HUDEP-2 (cell line): ENCODE measurements around the gene SLC25A47.
"Not testable (repeated sequence)": the region's sequence is repeated elsewhere in the genome, so short reads cannot be mapped to it uniquely, and the experiment has no call there.

Experiments used
- DNase-seq, 76 experiments: peaks; one replicate each; lab custom pipeline; 2025; ENCODE audit not compliant: unreplicated experiment in 76 of 76; lab: John Stamatoyannopoulos, UW

SLC25A47 gene

DNA sequence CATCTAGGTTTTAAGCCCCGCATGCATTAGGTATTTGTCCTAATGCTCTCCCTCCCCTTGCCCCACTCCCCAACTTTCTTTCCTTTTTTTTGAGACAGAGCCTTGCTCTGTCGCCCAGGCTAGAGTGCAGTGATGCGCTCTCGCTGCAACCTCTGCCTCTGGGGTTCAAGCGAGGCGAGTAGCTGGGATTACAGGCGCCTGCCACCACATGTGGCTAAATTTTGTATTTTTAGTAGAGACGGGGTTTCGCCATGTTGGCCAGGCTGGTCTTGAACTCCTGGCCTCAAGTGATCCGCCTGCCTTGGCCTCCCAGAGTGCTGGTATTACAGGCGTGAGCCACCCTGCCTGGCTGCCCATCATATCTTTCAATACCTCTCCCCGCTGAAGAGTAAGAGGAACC is 19.7 kb downstream of the SLC25A47 start:
- DNase-seq = not testable (repeated sequence)

GRCh38 chr14:100344657-100345056 is 21.5 kb downstream of the SLC25A47 start:
- DNase-seq = not testable (repeated sequence)

DNA sequence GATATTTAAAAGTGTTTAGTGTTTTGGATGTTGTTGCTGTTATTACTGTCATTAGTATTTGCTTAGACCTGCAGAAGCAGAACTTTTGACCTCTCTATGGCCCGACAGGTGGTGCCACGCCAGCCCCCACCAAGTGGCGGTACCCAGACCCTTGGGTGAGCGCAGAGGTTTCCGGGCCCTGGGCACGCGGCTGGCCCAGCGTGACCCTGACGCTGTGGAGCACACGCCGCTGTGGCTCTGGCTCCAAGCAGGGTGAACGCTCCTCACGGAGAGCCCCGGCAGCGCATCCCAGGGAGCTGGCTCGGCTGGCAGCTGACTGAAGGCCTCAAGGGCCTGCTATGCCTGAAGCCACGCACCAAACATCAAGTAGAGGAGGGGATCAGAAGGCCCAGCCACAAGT is 22.6 kb downstream of the SLC25A47 start:
- no peak for DNase-seq

DNA sequence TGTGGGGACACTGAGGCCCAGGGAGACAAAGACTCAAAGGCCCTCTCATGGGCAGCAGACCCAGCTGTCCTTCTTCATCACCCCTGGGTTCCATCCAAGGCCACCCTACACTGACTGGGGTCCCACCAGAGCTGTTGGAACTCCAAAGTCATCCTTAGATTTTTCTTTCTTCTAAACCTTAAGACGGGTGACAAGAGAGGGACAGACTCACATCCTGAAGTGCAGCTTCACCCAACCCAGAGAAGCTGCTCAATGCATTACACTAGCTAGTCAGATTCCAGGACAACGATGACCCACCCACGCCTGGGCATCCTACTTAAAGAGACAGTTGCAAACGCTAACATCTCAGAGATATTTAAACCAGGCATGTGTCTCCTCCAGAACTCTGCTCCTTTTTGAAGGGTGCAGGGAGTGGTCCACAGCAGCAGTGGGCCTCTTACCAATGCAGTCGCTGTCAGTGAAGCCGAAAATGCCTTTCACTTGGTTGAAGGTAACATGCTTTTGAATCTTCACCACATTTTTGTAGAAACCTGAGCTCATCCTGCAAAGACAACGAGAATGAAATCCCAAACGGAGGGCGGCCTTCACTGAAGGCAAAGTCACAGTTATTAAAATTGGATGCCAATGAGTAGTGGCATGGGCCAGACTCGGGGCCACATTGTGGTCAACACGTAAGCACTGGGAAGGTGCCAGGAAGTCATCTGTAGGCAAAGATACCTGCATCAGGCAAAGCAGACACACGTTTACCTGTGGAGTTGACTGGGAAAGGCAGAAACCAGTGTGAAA is 23.4 kb downstream of the SLC25A47 start:
- no peak for DNase-seq

DNA sequence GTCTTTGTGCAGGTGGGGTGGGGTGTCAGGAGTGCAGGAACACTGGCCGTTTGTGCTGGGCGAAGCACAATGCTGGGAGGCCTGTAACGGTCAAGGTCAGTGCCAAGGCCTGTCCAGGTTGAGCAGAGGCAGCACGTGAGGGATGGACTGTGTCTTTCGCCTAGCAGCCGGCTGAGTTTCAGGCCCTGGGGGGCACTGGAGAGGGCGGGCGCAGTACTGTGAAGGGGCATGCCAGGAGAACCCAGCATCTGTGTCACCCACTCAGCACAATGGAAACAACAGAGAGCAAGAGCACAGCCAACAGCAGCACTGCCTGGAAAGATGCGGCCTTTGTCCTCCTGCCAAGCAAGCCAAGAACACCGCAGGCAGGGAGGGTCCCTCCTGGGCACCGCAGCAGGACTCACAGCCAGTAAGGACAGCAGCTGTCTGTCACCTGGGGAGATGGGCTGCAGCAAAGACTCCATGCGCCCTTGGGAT is 25.2 kb downstream of the SLC25A47 start:
- DNase-seq = no peak

DNA sequence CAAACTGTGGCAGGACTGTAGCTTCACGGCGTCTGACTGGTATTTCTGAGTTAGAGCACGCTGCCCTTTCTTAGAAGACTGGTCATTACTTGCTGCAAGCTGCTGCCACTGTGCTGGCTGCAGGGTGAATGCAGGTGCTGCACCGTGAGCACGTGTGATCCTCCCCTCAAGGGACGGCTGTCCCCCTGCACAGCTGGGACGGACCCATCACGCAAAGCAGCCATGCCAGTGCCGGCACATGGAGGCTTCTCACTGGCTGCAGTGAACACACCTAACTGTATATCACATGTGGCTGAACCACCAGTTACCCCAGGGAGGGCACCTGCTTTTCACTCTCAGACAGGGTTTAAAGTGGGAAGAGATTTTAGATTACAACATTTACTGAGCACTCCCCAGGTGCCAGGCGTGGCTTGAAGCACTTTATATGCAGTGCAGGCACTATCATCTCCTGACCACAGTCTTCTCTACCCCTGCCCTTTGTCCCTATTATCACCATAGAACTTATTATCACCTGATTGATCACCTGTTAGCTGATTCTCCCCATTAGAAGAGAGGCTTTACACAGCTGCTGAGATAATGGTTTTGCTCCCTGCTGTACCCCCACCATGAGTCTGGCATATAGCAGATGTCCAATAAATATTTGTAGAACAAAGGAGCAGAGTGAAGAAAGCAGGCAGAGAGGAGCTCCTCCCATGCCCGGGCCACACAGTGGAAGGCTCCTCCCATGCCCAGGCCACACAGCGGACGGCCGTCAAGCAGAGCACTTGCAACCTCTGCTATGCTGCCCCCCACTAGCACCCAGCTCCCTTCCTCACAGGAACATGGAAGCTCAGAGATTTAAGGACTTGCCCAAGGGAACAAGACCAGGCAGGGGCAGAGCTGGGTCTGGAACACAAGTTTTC is 25.9 kb downstream of the SLC25A47 start:
- no peak for DNase-seq

GRCh38 chr14:100350276-100350926 is 27.3 kb downstream of the SLC25A47 start:
- no peak for DNase-seq

GRCh38 chr14:100350986-100351385 is 27.8 kb downstream of the SLC25A47 start:
- no peak for DNase-seq

DNA sequence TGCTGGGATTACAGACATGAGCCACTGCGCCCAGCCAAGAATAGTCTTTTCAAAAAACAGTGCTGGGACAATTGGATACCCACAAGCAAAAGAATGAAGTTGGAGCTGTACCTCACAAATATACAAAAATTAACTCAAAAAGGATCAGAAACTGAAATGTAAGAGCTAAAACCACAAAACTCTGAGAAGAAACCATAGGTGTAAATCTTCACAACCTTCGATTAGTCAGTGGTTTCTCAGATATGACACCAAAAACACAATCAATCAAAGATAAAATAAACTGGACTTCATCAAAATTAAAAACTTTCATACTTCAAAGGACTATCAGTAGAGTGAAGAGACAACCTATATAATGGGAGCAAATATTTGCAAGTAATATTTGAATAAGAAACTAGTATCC is 35.3 kb downstream of the SLC25A47 start:
- no peak for DNase-seq

DNA sequence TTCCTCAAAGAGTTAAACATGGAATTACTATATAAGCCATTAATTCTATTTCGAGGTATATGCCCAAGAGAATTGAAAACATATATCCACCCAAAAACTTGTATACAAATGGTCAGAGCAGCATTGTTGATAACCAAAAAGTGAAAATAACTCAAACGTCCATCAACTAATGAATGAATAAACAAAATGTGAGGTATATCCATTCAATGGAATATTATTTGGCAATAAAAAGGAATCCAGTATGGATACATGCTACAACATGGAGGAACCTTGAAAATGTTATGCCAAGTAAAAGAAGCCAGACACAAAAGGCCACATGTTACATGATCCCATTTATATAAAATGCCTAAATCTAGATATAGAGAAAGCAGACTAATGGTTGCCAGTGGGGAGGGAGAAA is 36.0 kb downstream of the SLC25A47 start:
- DNase-seq = no peak

DNA sequence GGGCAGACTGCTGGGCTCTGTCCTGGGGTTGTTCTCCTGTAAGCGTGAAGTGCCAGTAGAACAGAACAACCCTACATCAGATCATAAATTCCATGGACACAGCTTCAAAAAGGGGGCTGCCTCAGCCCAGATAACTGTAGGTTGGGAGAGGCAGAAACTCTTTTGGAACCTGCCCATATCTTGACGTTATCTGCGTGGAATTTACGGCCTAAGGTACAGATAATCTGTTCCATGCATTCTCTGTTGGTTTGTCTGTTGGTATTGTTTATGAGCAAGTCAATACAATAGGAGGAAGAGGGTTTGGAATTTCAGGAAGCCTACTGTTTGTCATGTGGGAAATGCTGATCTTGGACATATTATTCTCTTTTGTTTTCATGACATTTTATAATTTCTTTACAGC is 36.7 kb downstream of the SLC25A47 start:
- no peak for DNase-seq

GRCh38 chr14:100361626-100362025 is 38.5 kb downstream of the SLC25A47 start:
- DNase-seq = no peak

DNA sequence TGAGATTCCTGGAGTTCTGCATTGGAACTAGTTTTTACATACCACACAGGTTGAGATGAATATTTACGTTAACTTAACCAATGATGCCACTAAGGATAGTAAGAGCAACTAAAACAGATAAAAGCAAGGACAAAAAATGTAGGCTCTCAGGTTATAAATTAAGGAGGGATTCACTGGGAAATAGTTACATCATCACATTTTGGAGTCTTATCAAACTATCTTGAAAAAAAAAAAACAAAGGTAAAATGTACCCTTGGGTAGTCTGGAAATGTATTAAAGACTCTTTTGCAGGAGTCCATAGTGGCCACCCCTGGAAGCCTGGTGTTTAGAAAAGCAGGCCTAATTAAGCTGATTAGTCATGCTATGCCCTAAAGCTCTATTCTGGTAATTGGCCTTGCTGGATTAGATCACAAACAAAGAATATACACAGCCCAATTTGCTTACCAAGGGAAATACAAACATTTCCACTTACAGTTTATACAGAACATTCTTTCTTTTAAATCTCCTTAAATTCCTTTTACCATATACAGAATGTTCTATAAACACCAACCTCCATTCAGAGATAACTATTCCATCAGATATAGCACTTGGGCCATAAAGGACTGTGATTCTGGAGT is 39.3 kb downstream of the SLC25A47 start:
- no peak for DNase-seq

DNA sequence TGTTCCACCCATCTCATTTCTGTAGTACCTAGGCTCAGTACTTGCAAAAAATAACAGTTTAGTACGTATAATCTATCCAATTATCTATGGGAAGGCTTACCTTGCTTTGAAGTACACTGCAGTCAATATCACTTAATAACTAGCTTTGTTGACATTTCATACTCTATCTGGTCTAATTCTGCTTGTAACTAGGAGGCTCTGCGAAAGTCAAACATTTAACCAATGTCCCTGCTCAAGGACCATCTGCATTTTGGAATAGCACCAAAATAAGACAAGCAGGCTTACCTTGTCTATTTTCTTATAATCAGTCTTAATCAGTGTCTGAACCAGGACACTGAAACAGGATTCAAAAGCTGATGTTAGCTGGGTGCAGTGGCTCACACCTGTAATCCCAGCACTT is 39.9 kb downstream of the SLC25A47 start:
- DNase-seq = no peak

- DNase-seq = no peak
These were observed 41.3 kb downstream of the SLC25A47 start for GRCh38 chr14:100364403-100364802.

- no peak for DNase-seq
These were observed 42.6 kb downstream of the SLC25A47 start for GRCh38 chr14:100365741-100366140.

GRCh38 chr14:100369019-100369418 is 45.9 kb downstream of the SLC25A47 start:
- DNase-seq = no peak

DNA sequence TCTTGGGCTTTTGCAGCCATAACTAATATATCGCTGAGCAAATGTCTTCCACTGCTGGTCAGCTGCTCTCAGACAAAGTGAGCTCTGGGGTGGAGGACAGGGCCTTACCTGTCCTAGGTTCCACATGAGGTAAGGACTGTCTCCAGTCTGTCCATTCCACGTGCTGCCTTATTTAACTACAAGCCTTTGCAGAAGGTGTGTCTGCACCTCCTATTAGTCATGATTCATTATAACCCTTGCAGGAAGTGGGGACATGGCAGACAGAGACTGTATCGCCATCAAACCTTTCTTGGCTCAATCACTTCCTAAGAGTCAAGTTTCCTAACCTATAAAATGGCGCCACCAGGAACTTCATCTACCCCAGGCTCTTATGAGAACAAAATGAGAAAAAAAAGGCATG is 46.9 kb downstream of the SLC25A47 start:
- DNase-seq = no peak

- no peak for DNase-seq
These were observed 48.6 kb downstream of the SLC25A47 start for GRCh38 chr14:100371773-100372172.

DNA sequence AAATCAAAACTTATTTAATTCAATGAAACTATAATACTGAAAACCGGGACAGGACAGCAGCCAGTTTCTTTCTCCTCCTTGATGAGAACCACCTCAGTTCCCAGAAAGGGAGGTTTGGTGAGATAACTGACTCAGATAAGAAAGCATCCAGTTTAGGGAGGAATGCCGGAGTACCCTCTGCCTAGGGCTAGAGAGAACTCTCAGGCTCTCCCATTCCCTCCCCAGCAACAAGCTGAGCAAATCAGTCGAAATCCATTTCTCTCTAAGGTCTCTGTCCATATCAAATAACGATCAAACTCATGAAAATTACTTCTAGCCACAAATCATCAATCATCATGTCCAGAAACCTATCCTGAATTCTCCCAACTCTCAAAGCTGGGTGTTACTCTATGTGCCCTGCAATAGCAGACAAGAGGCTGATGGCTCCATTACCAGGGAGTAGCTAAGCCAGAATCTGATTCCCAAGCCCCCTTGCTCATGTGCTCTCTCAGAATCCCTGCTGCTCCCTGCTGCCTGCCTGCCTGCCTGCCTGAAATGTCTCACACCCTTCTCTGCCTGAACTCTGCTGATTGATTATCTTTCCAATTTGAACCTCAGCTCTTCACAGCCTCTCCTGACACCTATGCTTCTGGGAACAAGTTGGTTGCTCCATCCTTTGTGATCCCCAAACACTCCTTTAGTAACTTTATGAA is 49.4 kb downstream of the SLC25A47 start:
- DNase-seq = peak in 2 of 76 experiments; percentile 11 to 15
